CD4-positive, alpha-beta T cell (primary cell): ENCODE data around the gene XRCC3. TPM values are rescaled to one million over a fixed set of nuclear protein-coding genes. Genes with fewer than 3 reads are reported as not detected.

Experiments used
- ATAC-seq: fragments of 200-7000 bp; cut with Tn5 transposase; one replicate; pipeline ENCODE4 v1.10.0; 2022; ENCODE audit warnings: mild to moderate bottlenecking; ENCODE audit not compliant: poor library complexity
- CTCF ChIA-PET: fragments of 350-600 bp; sonication (Branson Sonifier 250); formaldehyde crosslinking; loops from one replicate; lab custom pipeline; 2021; ENCODE audit warnings: antibody characterized with exemption, inconsistent platforms; lab: Charles Lee
- POLR2A ChIA-PET: fragments of 350-600 bp; sonication (Branson Sonifier 250); formaldehyde crosslinking; loops from one replicate; lab custom pipeline; 2021; ENCODE audit warnings: antibody characterized with exemption, inconsistent platforms; lab: Charles Lee
- DNase-seq, 14 experiments: peaks; one replicate each; pipeline ENCODE4 v3.0.0-alpha.2; 2013 to 2020; ENCODE audit warnings: mixed read lengths in 2 of 14
- H3K27ac ChIP-seq, 2 donors: one replicate each; pipeline versions ENCODE4 v1.5.1 to v1.7.0; 2013; ENCODE audit warnings: low read length in 2 of 2, low read depth in 1 of 2, mild to moderate bottlenecking in 1 of 2
- H3K27me3 ChIP-seq, 2 experiments: 1 replicate in 1 of 2; 2 replicates in 1 of 2; pipeline versions ENCODE4 v1.6.1 to v1.7.0; 2013; ENCODE audit warnings: low read length in 2 of 2, control low read depth in 1 of 2, mild to moderate bottlenecking in 1 of 2, moderate library complexity in 1 of 2; ENCODE audit not compliant: insufficient read depth in 2 of 2, control insufficient read depth in 1 of 2
- H3K36me3 ChIP-seq: one replicate; pipeline ENCODE4 v1.6.1; 2013; ENCODE audit warnings: low read length, control low read depth; ENCODE audit not compliant: insufficient read depth
- H3K4me1 ChIP-seq: one replicate; pipeline ENCODE4 v1.6.1; 2013; ENCODE audit warnings: low read length, control low read depth; ENCODE audit not compliant: insufficient read depth
- H3K4me3 ChIP-seq: one replicate; pipeline ENCODE4 v1.5.1; 2013; ENCODE audit warnings: mild to moderate bottlenecking, low read length, moderate library complexity
- H3K9me3 ChIP-seq, 2 experiments: 1 replicate in 1 of 2; 2 replicates in 1 of 2; pipeline versions ENCODE4 v1.6.1 to v1.7.0; 2013; ENCODE audit warnings: low read length in 2 of 2, mild to moderate bottlenecking in 2 of 2, control low read depth in 1 of 2, moderate library complexity in 1 of 2; ENCODE audit not compliant: control insufficient read depth in 1 of 2, insufficient read depth in 1 of 2
- H3K27ac Mint-ChIP-seq: one replicate; pipeline ENCODE4 v1.8.0; 2020; ENCODE audit warnings: mixed read lengths
- H3K27me3 Mint-ChIP-seq: one replicate; pipeline ENCODE4 v1.8.0; 2021; ENCODE audit warnings: mixed read lengths
- H3K36me3 Mint-ChIP-seq: one replicate; pipeline ENCODE4 v1.8.0; 2021; ENCODE audit warnings: low read depth, mixed read lengths
- H3K4me1 Mint-ChIP-seq: one replicate; pipeline ENCODE4 v1.8.0; 2021; ENCODE audit warnings: low read depth, mixed read lengths
- H3K4me3 Mint-ChIP-seq: one replicate; pipeline ENCODE4 v1.8.0; 2020; ENCODE audit warnings: mild to moderate bottlenecking, mixed read lengths
- H3K9me3 Mint-ChIP-seq: one replicate; pipeline ENCODE4 v1.8.0; 2020; ENCODE audit warnings: mixed read lengths
- CTCF ChIP-seq: fragments of 200-600 bp; IDR thresholded peaks from one replicate; pipeline ENCODE4 v1.8.0; 2022; ENCODE audit warnings: antibody characterized with exemption, mild to moderate bottlenecking
- intact Hi-C, 2 experiments: fragments of 100-400 bp; cut with DNase I in 1 of 2; cut with micrococcal nuclease in 1 of 2; formaldehyde crosslinking; loops; one replicate each; pipeline versions ENCODE4 v1.15.1 to v1.9.0; 2023 to 2025; cut with DNase I, micrococcal nuclease
- total RNA-seq, 174 experiments: library from RNA in 2 of 174; stranded (reverse) in 2 of 174; gene quantifications; one replicate each; pipeline ENCODE4 v1.2.3 and lab custom pipeline; 2021 to 2026

Gene XRCC3
- total RNA-seq, 2 experiments from 2014 or later: 4.6 to 4.8 TPM

- ChIA-PET POLR2A (interaction anchor here (0.9 kb wide), 1 partner anchor 9 kb away, joined by 4 read pairs; the partner anchor contains the start of genes XRCC3 and ZFYVE21), CTCF (no interaction called here)
- peaks cover 19% of the 10 kb centered on the region for H3K36me3 ChIP-seq
- H3K27me3 Mint-ChIP-seq: no peaks in the 10 kb centered on the region
- H3K4me1 ChIP-seq: peaks cover 4% of the 10 kb centered on the region
- no peak overlapping the region for H3K27ac ChIP-seq
- no peaks in the 10 kb centered on the region for H3K9me3 ChIP-seq
- peaks cover 27% of the 10 kb centered on the region for H3K36me3 Mint-ChIP-seq
- H3K27me3 ChIP-seq: no peaks in the 10 kb centered on the region
- intact Hi-C loops: no loop called here
- no peak overlapping the region for H3K27ac Mint-ChIP-seq
- ATAC-seq (no peak), DNase-seq (no peak)
- no peak overlapping the region for H3K4me3 Mint-ChIP-seq
- no peaks in the 10 kb centered on the region for H3K4me1 Mint-ChIP-seq
- H3K9me3 Mint-ChIP-seq: no peaks in the 10 kb centered on the region
- H3K4me3 ChIP-seq: no peak overlapping the region
- no peak for TF ChIP-seq CTCF
Measured at GRCh38 chr14:103706551-103707328, 8.5 kb downstream of the XRCC3 start.

GRCh38 chr14:103705504-103706284 lies 9.6 kb downstream of the XRCC3 start:
- TF ChIP-seq CTCF: no peak
- Histone ChIP-seq H3K4me1 (peaks cover 2% of the 10 kb centered on the region), H3K27ac (no peak overlapping the region), H3K27me3 (no peaks in the 10 kb centered on the region), H3K9me3 (no peaks in the 10 kb centered on the region), H3K4me3 (no peak overlapping the region), H3K36me3 (peaks cover 23% of the 10 kb centered on the region)
- no peaks in the 10 kb centered on the region for H3K4me1 Mint-ChIP-seq
- CTCF ChIA-PET: no interaction called here
- POLR2A ChIA-PET: interaction anchor here (0.9 to 1.4 kb wide), 2 partner anchors 10 kb away, joined by 3 to 4 read pairs; partner anchors contain the start of genes XRCC3 and ZFYVE21
- no peak for ATAC-seq
- intact Hi-C loops: no loop called here
- H3K9me3 Mint-ChIP-seq: no peaks in the 10 kb centered on the region
- no peak overlapping the region for H3K27ac Mint-ChIP-seq
- H3K4me3 Mint-ChIP-seq: no peak overlapping the region
- H3K27me3 Mint-ChIP-seq: no peaks in the 10 kb centered on the region
- H3K36me3 Mint-ChIP-seq: peaks cover 33% of the 10 kb centered on the region
- DNase-seq: no peak

GRCh38 chr14:103705118-103705503 lies 10.1 kb downstream of the XRCC3 start:
- Mint-ChIP-seq H3K27ac (no peak overlapping the region), H3K36me3 (peaks cover 33% of the 10 kb centered on the region), H3K4me3 (no peak overlapping the region), H3K4me1 (no peaks in the 10 kb centered on the region), H3K27me3 (no peaks in the 10 kb centered on the region), H3K9me3 (no peaks in the 10 kb centered on the region)
- peaks cover 2% of the 10 kb centered on the region for H3K4me1 ChIP-seq
- no peak overlapping the region for H3K4me3 ChIP-seq
- CTCF ChIA-PET: interaction anchor here (0.6 kb wide), 1 partner anchor 17 kb away, joined by 4 read pairs; no protein-coding TSS in a partner anchor
- no peak overlapping the region for H3K27ac ChIP-seq
- intact Hi-C loops: no loop called here
- H3K36me3 ChIP-seq: peaks cover 28% of the 10 kb centered on the region
- POLR2A ChIA-PET: interaction anchor here (1.4 kb wide), 1 partner anchor 10 kb away, joined by 3 read pairs; the partner anchor contains the start of genes XRCC3 and ZFYVE21
- H3K27me3 ChIP-seq: no peaks in the 10 kb centered on the region
- ATAC-seq (no peak), DNase-seq (no peak)
- no peak for TF ChIP-seq CTCF
- no peaks in the 10 kb centered on the region for H3K9me3 ChIP-seq
